CD4-positive, CD25-positive, alpha-beta regulatory T cell (primary cell): ENCODE results near the gene MYNN. TPM values are rescaled to one million over a fixed set of nuclear protein-coding genes. Genes with fewer than 3 reads are reported as not detected.
A peak's percentile ranks its signal among the peaks of the same experiment; 100 is the strongest.

Source experiments
- ATAC-seq, 2 donors: fragments of 150-1000 bp; cut with Tn5 transposase; one replicate each; pipeline ENCODE4 v1.10.0; 2021; ENCODE audit warnings: low read depth in 2 of 2, moderate number of reproducible peaks in 2 of 2, moderate library complexity in 1 of 2
- DNase-seq, 3 donors: peaks; one replicate each; pipeline versions ENCODE4 v3.0.0 to v3.0.0-alpha.2; 2012 to 2022; ENCODE audit warnings: mixed read lengths in 1 of 3
- H3K27ac ChIP-seq: one replicate; pipeline ENCODE4 v1.7.0; 2013; ENCODE audit warnings: mild to moderate bottlenecking, low read length; ENCODE audit not compliant: insufficient read depth, poor library complexity, severe bottlenecking
- H3K27me3 ChIP-seq: one replicate; pipeline ENCODE4 v1.7.0; 2013; ENCODE audit warnings: low read length; ENCODE audit not compliant: control insufficient read depth, insufficient read depth
- H3K36me3 ChIP-seq: one replicate; pipeline ENCODE4 v1.7.0; 2013; ENCODE audit warnings: mild to moderate bottlenecking, low read length, moderate library complexity; ENCODE audit not compliant: control insufficient read depth, insufficient read depth
- H3K4me1 ChIP-seq: 2 replicates; pipeline ENCODE4 v1.7.0; 2013; ENCODE audit warnings: mild to moderate bottlenecking, low read length; ENCODE audit not compliant: insufficient read depth, control insufficient read depth, poor library complexity, severe bottlenecking
- H3K4me3 ChIP-seq: one replicate; pipeline ENCODE4 v1.7.0; 2013; ENCODE audit warnings: low read depth, mild to moderate bottlenecking, low read length, moderate library complexity
- H3K9me3 ChIP-seq, 2 experiments: 1 replicate in 1 of 2; 2 replicates in 1 of 2; pipeline ENCODE4 v1.7.0; 2013; ENCODE audit warnings: low read length in 2 of 2, mild to moderate bottlenecking in 1 of 2, moderate library complexity in 1 of 2; ENCODE audit not compliant: control insufficient read depth in 2 of 2
- H3K27ac Mint-ChIP-seq, 3 donors: one replicate each; pipeline ENCODE4 v1.8.0; 2020 to 2022; ENCODE audit warnings: mild to moderate bottlenecking in 3 of 3, mixed read lengths in 3 of 3, moderate library complexity in 2 of 3
- H3K27me3 Mint-ChIP-seq: one replicate; pipeline ENCODE4 v1.8.0; 2022; ENCODE audit warnings: mild to moderate bottlenecking, mixed read lengths
- H3K36me3 Mint-ChIP-seq: one replicate; pipeline ENCODE4 v1.8.0; 2020; ENCODE audit warnings: mixed read lengths
- H3K4me1 Mint-ChIP-seq, 4 donors: one replicate each; pipeline ENCODE4 v1.8.0; 2020 to 2022; ENCODE audit warnings: mixed read lengths in 4 of 4, mild to moderate bottlenecking in 1 of 4
- H3K4me3 Mint-ChIP-seq, 4 donors: one replicate each; pipeline ENCODE4 v1.8.0; 2020 to 2022; ENCODE audit warnings: mild to moderate bottlenecking in 4 of 4, mixed read lengths in 4 of 4, moderate library complexity in 3 of 4
- H3K9me3 Mint-ChIP-seq, 7 donors: one replicate each; pipeline ENCODE4 v1.8.0; 2020 to 2022; ENCODE audit warnings: mixed read lengths in 7 of 7, mild to moderate bottlenecking in 3 of 7, moderate library complexity in 2 of 7
- polyA plus RNA-seq, 4 donors: library from polyadenylated mRNA; unstranded; fragments of 300-500 nt; fragmentation: Illumina TruSeq; gene quantifications; one replicate each; pipeline ENCODE4 v1.2.3, GENCODE V29; 2021
- total RNA-seq: library from RNA; stranded (reverse); gene quantifications from one replicate; pipeline ENCODE4 v1.2.3, GENCODE V29; 2022

The MYNN gene
- total and polyA plus RNA-seq, 5 donors from 2014 or later = 12.4 to 25.9 (median 18.5) TPM

- Mint-ChIP-seq H3K4me1 (peaks cover 14 to 36% (median 23%) of the 10 kb centered on the region in 4 donors), H3K27ac (peak within 1 kb of the TSS; percentile 98 to 99 (median 99)), H3K36me3 (no peaks in the 10 kb centered on the region), H3K27me3 (no peaks in the 10 kb centered on the region), H3K9me3 (peaks cover 0 to 5% (median 1%) of the 10 kb centered on the region in 7 donors), H3K4me3 (peak within 1 kb of the TSS; percentile 96 to 99 (median 98))
- Histone ChIP-seq H3K4me1 (peaks cover 24% of the 10 kb centered on the region), H3K27me3 (no peaks in the 10 kb centered on the region), H3K9me3 (no peaks in the 10 kb centered on the region), H3K4me3 (peak within 1 kb of the TSS; percentile 88), H3K36me3 (no peaks in the 10 kb centered on the region), H3K27ac (peak within 1 kb of the TSS; percentile 94)
- ATAC-seq (peak; percentile 88 to 92), DNase-seq (peak; percentile 86 to 97 (median 94))
These were observed 8.1 kb upstream of the MYNN start, which contains the start of gene TERC for GRCh38 chr3:169764882-169765612. TSS of gene TERC (minus strand) at chr3:169765060.

GRCh38 chr3:169769287-169770181, 3.7 kb upstream of the MYNN start, which contains the start of gene ACTRT3:
TSS of gene ACTRT3 (minus strand) at chr3:169769561. CDS start at chr3:169769520, 41 bp downstream.
- Histone ChIP-seq H3K36me3 (no peaks in the 10 kb centered on the region), H3K27me3 (no peaks in the 10 kb centered on the region), H3K9me3 (no peaks in the 10 kb centered on the region), H3K4me3 (peak within 1 kb of the TSS; percentile 95), H3K4me1 (peaks cover 32% of the 10 kb centered on the region), H3K27ac (peak within 1 kb of the TSS; percentile 65)
- ATAC-seq (no peak), DNase-seq (peak; percentile 43 to 71 (median 51))
- peaks cover 0 to 10% (median 3%) of the 10 kb centered on the region in 7 donors for H3K9me3 Mint-ChIP-seq
- peaks cover 18 to 44% (median 29%) of the 10 kb centered on the region in 4 donors for H3K4me1 Mint-ChIP-seq
- H3K27me3 Mint-ChIP-seq = peaks cover 18% of the 10 kb centered on the region
- no peaks in the 10 kb centered on the region for H3K36me3 Mint-ChIP-seq
- H3K27ac Mint-ChIP-seq = peak within 1 kb of the TSS; percentile 56 to 89 (median 76)
- H3K4me3 Mint-ChIP-seq = peak within 1 kb of the TSS; percentile 83 to 91 (median 90)

DNA sequence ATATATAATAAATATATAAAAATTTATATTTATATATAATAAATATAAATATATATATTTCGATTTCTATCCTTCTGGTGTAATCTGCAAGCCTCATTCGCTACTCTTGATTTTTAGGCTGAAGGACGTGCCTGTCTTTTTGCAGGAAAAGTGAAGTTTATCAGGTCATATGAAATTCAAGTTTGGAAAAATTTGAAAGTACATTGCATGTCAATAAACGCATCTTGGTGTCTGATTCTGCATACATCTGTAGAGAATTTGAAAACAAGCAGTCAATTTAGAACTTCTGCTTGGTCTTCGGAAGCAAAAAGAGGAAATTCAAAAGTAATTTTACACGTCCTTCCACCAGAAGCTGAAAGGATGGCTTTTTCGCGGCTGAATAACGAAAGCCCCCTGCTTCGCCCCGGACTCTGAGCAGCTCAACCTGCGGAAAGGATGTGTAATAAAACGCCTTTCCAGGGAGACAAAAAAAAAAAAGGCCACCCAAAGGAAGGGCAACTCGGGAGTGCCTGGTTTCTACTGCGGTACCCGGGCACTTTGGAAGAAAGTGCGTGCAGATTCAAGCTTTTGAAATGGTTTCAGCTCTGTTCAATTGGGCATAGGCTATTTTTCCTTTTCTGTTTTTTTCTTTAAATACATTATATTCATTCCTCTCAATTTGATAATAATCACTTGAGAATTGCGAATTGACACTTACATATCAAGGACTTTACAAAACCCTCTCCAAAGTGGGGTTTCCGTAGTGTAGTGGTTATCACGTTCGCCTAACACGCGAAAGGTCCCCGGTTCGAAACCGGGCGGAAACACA, 1.5 kb upstream of the MYNN start:
- DNase-seq (peak; percentile 59 to 88 (median 85)), ATAC-seq (no peak)
- Mint-ChIP-seq H3K9me3 (peaks cover 0 to 10% (median 1%) of the 10 kb centered on the region in 7 donors), H3K4me1 (peaks cover 18 to 54% (median 38%) of the 10 kb centered on the region in 4 donors), H3K27ac (peak overlapping the region; percentile 98 to 100 (median 99)), H3K27me3 (peaks cover 18% of the 10 kb centered on the region), H3K36me3 (peaks cover 13% of the 10 kb centered on the region), H3K4me3 (peak overlapping the region; percentile 95 to 99 (median 98))
- peak overlapping the region; percentile 99 for H3K27ac ChIP-seq
- peaks cover 16% of the 10 kb centered on the region for H3K36me3 ChIP-seq
- H3K9me3 ChIP-seq = no peaks in the 10 kb centered on the region
- H3K4me3 ChIP-seq = peak overlapping the region; percentile 99
- no peaks in the 10 kb centered on the region for H3K27me3 ChIP-seq
- peaks cover 44% of the 10 kb centered on the region for H3K4me1 ChIP-seq

- peak in 1 of 3 donors; percentile 57 for DNase-seq
- ATAC-seq = peak; percentile 4 to 8
- Histone ChIP-seq H3K36me3 (peaks cover 23% of the 10 kb centered on the region), H3K9me3 (no peaks in the 10 kb centered on the region), H3K4me1 (peaks cover 44% of the 10 kb centered on the region), H3K27ac (peak overlapping the region; percentile 99), H3K27me3 (no peaks in the 10 kb centered on the region), H3K4me3 (peak overlapping the region; percentile 99)
- Mint-ChIP-seq H3K9me3 (peaks cover 0 to 10% (median 1%) of the 10 kb centered on the region in 7 donors), H3K4me3 (peak overlapping the region; percentile 95 to 99 (median 98)), H3K27ac (peak overlapping the region; percentile 98 to 100 (median 99)), H3K27me3 (peaks cover 18% of the 10 kb centered on the region), H3K4me1 (peaks cover 18 to 60% (median 43%) of the 10 kb centered on the region in 4 donors), H3K36me3 (peaks cover 19% of the 10 kb centered on the region)
These were observed 795 bp upstream of the MYNN start for GRCh38 chr3:169772305-169772896.

DNA sequence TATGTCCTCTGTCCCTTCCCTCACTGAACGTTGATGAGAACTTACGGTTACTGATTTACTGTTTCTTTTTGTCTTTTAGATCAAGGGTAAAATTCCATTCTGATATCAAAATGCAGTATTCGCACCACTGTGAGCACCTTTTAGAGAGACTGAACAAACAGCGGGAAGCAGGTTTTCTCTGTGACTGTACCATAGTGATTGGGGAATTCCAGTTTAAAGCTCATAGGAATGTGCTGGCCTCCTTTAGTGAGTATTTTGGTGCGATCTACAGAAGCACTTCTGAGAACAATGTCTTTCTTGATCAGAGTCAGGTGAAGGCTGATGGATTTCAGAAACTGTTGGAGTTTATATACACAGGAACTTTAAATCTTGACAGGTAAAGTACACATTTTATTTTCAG, 990 bp downstream of the MYNN start:
- H3K4me1 Mint-ChIP-seq = peaks cover 18 to 70% (median 50%) of the 10 kb centered on the region in 4 donors

GRCh38 chr3:169777822-169778221, 4.6 kb downstream of the MYNN start:
- DNase-seq (no peak), ATAC-seq (no peak)
- Histone ChIP-seq H3K27me3 (no peaks in the 10 kb centered on the region), H3K36me3 (peaks cover 68% of the 10 kb centered on the region), H3K9me3 (no peaks in the 10 kb centered on the region), H3K4me3 (no peak overlapping the region), H3K27ac (no peak overlapping the region), H3K4me1 (peaks cover 29% of the 10 kb centered on the region)
- no peak overlapping the region for H3K27ac Mint-ChIP-seq
- peaks cover 49% of the 10 kb centered on the region for H3K36me3 Mint-ChIP-seq
- H3K4me1 Mint-ChIP-seq = peaks cover 28 to 85% (median 64%) of the 10 kb centered on the region in 4 donors
- H3K4me3 Mint-ChIP-seq = no peak overlapping the region
- H3K9me3 Mint-ChIP-seq = no peaks in the 10 kb centered on the region
- peaks cover 5% of the 10 kb centered on the region for H3K27me3 Mint-ChIP-seq

More for the DNA sequence above, 990 bp downstream of the MYNN start:
- peak overlapping the region; percentile 48 to 100 (median 99) for H3K27ac Mint-ChIP-seq
- peaks cover 39% of the 10 kb centered on the region for H3K36me3 ChIP-seq
- peaks cover 30% of the 10 kb centered on the region for H3K36me3 Mint-ChIP-seq
- H3K4me3 ChIP-seq = peak overlapping the region; percentile 99
- no peaks in the 10 kb centered on the region for H3K27me3 ChIP-seq
- peak overlapping the region; percentile 95 to 99 (median 98) for H3K4me3 Mint-ChIP-seq
- no peak for ATAC-seq
- peaks cover 18% of the 10 kb centered on the region for H3K27me3 Mint-ChIP-seq
- peaks cover 44% of the 10 kb centered on the region for H3K4me1 ChIP-seq
- H3K9me3 Mint-ChIP-seq = peaks cover 0 to 10% (median 0%) of the 10 kb centered on the region in 7 donors
- DNase-seq = no peak
- no peaks in the 10 kb centered on the region for H3K9me3 ChIP-seq
- peak overlapping the region; percentile 99 for H3K27ac ChIP-seq
